SK-MEL-5 (cell line): ENCODE measurements around the gene CLEC3A. TPM values are rescaled to one million over a fixed set of nuclear protein-coding genes. Genes with fewer than 3 reads are reported as not detected.
"Not testable (repeated sequence)": the region's sequence is repeated elsewhere in the genome, so short reads cannot be mapped to it uniquely, and the experiment has no call there.

Experiments used
- DNase-seq: peaks from one replicate; pipeline ENCODE4 v3.0.0-alpha.2; 2016; ENCODE audit warnings: low read depth, low spot score
- in situ Hi-C: cut with HindIII; loops from 2 replicates; pipeline ENCODE4 v1.10.0; 2016; ENCODE audit warnings: low sequenced_read_pairs, high pct_unique_total_duplicates, low pct_unique_long_range_greater_than_20kb
- polyA plus RNA-seq, 2 experiments: library from polyadenylated mRNA; depleted of rRNA; stranded (reverse); fragments of >200 nt; gene quantifications; 2 replicates each; pipeline ENCODE4 v1.2.3, GENCODE V29; 2015
- total RNA-seq: library from RNA; depleted of rRNA; stranded (reverse); fragments of >200 nt; shearing (Covaris generic); gene quantifications from 2 replicates; pipeline ENCODE4 v1.2.3, GENCODE V29; 2014; rRNA removed

The CLEC3A gene, protein sequence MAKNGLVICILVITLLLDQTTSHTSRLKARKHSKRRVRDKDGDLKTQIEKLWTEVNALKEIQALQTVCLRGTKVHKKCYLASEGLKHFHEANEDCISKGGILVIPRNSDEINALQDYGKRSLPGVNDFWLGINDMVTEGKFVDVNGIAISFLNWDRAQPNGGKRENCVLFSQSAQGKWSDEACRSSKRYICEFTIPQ
- not detected in 2 replicates for total RNA-seq
- polyA plus RNA-seq (2015; cell fraction: cytosol; rRNA removed), result not detected in 2 replicates
- polyA plus RNA-seq (2015; cell fraction: nucleus; rRNA removed), result not detected in 2 replicates

- DNase-seq, result no peak
- in situ Hi-C loops, result no loop called here
Measured at GRCh38 chr16:78022347-78023060, at the start of gene CLEC3A. Gene CLEC3A, plus strand, starts transcription at chr16:78022548. Its CDS starts 79 bp downstream, at chr16:78022627.

DNA sequence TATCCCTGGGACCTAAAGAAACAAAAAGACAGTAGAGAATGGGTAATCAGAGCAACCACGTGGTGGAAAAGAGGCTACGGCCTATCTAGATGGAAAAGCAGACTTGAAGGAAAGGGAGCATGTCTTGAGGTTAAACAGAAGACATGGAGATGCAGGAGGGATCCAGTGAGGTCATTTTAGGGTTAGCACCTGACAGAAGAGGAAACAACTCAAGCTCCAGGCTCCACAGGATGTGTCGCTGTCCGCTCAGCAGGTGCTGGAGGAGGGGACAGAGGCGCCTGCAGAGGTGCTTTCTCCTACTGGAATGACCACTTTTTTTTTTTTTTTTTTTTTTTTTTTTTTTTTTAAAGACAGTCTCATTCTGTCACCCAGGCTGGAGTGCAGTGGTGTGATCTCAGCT, 47.5 kb upstream of the CLEC3A start:
- no peak for DNase-seq
- in situ Hi-C loops, result no loop called here

GRCh38 chr16:77975942-77976341, 46.4 kb upstream of the CLEC3A start:
- in situ Hi-C loops, result no loop called here

DNA sequence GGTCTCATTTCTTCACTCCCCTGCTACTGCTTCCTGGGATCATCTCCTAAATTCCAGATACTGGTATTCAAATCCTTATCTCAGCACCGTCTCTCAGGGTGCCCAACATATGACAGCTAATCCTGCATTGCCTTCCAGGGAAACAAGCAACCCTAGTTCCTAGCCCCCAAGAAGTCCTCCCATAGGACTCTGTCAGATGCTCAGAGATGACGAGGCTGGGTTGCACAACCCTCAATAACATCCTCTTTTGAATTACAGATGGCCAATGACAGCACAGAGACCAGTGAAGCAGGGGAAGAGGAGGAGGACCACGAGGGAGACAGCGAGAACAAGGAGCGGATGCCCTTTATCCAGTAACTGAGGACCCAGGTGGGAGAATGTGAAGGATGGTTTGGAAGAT, 45.0 kb upstream of the CLEC3A start:
- in situ Hi-C loops, result no loop called here

More at GRCh38 chr16:77975942-77976341, 46.4 kb upstream of the CLEC3A start:
- peak; percentile 4 for DNase-seq

DNA sequence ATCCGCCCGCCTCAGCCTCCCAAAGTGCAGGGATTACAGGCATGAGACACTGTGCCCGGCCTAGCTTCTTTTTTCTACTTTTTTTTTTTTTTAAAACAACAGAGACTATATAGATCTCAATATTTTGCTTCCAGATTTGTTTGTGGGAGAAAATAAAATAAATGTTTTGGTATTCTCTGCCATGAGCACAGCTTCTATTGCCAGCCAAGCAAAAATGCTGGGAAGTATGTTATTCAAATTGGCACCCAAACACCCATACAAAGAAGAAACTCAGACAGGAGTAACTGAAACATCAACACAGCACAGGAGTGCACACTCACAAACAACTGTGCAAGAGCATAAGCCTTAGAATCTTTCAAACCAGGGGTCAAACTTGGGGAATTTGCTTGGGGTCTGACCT, 37.2 kb upstream of the CLEC3A start:
- in situ Hi-C loops, result no loop called here
- no peak for DNase-seq

More for the DNA sequence above, 45.0 kb upstream of the CLEC3A start:
- DNase-seq, result no peak

DNA sequence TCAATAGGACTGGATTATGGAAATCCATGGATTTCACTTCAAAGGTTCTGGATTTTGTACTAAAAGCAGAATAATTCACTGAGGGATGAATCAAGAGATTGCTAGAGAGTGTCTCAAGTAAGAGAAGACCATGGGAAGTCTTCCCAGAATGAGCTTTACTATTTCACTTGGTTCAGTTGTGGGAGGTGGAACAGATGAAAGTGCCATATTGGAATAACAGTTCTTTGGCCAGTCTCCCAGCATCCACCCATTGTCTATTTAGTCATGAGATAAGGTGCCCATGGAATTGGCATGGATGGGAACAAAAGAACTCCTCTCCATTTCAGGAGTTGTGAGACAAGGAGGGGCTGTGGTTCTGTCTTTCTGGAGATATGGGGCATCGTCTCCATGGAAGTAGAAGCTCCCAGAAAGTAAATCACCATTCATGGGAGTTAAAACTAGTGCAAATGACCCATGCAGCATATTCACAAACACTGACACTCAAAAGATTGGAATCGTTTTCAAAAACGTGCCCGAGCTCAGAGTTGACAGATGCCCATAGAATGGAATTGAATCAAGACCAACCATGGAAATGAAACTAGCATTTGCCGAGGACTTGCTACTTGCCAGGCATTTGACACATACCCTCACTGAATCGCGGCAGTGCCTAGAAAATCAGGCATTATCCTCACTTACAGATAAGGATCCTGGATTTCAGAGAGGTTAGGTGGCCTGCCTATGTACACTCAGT, 36.2 kb upstream of the CLEC3A start:
- no peak for DNase-seq
- in situ Hi-C loops, result no loop called here

- in situ Hi-C loops, result no loop called here
- no peak for DNase-seq
Measured at GRCh38 chr16:77987810-77988209, 34.5 kb upstream of the CLEC3A start.

- no peak for DNase-seq
- in situ Hi-C loops, result no loop called here
Measured at GRCh38 chr16:77989846-77990245, 32.5 kb upstream of the CLEC3A start.

DNA sequence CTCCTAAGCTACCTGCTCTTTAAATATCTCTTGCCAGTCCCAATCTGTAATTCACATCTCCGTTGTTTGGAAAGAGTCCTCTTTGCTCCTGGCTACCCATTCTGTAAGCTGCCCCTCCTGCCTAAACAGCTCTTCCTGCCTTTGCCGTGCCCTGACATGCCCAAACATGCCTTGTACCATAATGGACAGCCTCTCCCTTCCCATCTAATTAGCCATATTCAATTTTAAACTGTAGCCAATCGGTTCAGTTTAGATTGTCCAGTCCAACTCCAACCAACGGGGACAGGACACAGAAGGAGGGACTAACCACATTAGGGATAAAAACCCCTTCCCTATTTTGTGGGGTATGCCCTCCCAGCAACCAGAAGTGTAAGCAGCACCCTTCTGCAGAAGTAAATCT, 30.6 kb upstream of the CLEC3A start:
- no peak for DNase-seq
- in situ Hi-C loops, result no loop called here

DNA sequence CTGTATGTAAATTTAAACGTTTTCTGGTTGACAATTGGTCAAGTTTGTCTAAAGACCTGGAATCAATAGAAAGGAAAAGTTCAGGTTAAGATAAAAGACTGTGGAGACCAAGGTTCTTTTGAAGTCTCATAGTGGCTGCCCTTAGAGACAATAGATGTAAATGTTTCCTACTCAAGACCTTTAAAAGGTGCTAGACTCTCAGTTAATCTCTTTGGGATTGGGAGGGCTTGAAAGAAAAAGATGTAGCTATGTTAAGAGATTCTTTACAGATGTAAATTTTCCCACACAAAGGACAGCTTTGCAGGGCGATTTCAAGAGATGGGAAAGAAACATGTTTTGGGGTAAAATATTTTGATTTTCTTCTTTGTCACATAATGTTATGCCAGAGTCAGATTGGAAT, 30.0 kb upstream of the CLEC3A start:
- in situ Hi-C loops, DNase-seq: not testable (repeated sequence)

DNA sequence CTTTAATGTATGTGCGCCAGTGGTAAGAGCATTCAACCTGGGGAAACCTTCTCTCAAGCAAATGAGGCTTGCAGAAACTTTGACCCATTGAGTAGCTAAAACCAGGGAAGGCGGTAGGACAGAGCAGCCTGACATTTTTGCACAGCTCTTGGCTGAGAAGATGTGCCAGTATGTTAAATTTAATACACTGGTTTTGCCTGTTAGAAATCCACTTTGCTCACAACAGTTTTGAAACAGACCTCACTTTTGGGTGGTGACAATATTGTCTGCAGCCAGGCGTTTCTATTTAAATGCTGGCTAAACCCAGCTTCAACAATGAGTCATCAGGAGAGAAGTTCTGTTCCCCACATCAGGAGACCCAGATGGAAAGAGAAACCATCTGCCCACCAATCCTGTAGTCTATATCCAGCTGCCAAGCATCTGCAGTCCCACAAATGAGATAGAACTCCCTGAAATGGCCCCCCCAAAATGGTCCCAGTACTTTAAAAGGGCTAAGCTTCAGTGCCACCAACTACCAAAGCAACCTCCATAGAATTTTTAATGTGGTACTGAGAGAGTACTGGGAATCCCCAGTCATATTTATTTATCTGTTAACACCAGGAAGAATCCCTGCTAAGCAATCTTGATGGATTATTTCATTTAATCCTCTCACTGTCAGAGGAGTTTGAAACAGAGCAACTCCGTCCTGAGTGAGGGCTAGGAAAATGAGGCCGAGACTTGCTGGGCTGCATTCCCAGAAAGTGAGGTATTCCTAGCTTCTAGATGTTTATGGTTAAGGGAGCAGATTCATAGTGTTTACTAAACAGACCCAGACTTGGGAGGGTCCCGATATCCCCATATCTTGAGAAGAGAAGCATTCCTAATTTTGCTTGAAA, 29.0 kb upstream of the CLEC3A start:
- no peak for DNase-seq
- in situ Hi-C loops, result no loop called here

DNA sequence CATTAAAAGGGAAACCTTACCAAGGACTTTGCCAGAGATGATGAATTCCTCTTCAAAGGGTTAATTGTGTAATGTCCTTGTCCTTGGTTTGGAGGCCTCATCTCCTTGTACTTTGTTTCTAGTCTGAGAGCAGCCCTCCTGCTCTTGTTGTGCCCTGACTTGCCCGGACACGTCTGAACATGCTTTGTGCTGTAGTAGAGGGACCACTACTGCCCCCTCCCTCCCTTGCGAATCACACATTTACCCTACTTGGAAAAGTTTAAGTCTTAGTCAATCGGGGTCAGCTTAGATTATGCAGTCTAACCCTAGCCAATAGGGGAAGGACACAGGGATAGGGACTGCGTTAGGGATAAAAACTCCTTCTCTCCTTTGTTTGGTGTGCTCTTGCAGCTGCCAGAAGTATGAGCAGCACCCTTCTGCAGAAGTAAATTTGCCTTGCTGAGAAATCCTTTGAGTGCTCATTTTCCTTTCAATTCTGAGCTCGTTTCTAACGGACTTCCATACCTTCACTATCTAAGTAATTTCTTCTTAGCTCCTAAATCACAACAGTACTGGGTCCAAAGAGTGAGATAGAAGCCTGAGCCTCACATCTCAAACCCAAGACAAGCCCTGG, 26.4 kb upstream of the CLEC3A start:
- in situ Hi-C loops, result no loop called here
- DNase-seq, result no peak

DNA sequence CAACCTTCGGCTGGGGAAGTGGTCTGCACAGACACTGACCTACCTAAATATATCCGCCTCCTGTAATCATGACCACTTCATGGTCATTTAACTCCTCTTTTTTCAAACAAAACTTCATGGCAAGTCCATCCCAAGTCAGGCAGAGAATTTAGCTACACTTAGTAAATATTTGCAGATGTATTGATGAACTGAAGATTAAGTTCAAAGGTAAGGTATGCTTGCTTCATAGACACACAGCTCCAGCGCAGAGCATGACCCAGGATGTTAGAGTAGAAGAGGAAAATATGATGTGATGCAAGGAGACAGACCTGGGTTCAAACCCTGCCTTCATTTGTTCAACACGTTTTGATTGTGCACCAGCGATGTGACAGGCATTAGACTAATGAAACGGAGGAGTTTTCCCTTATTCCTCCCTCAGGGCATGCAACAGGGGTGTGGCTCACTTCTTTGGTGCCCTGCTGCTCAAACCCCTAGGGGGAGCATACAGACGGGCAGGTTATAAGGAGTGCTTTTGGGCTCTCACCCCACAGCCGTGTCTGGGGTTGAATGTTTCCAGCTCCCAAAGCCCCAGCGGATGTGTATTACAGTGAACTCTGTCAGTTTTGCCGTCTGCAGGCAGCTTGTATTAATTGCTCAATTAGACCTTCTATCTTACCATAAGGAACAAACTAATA, 23.9 kb upstream of the CLEC3A start:
- no peak for DNase-seq
- in situ Hi-C loops, result no loop called here

DNA sequence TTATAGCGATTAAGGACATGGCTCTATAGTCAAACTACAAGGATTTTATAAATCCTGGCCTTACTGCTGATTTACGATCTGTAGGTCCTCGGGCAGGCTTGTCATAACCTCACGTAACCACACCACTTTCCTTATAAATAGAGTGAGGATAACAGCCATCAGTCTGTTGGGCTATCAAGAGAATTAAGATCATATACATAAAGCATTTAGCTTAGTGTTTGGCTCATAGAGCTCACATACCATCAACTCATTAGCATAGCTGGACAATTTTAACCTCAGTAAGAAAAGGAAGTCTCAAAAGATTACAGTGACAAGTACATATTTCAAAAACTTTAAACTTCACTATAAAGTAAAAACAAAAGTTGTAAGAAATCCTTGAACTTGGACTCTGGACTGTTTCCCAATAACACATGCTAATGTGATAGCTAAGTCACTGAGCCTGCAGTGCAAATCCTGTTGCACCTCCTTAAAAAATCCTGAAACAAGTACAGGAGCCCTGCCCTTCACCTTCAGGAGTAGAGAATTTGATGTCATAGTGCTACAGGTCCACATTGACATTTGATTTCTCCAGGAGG, 20.8 kb upstream of the CLEC3A start:
- in situ Hi-C loops, result no loop called here
- no peak for DNase-seq

DNA sequence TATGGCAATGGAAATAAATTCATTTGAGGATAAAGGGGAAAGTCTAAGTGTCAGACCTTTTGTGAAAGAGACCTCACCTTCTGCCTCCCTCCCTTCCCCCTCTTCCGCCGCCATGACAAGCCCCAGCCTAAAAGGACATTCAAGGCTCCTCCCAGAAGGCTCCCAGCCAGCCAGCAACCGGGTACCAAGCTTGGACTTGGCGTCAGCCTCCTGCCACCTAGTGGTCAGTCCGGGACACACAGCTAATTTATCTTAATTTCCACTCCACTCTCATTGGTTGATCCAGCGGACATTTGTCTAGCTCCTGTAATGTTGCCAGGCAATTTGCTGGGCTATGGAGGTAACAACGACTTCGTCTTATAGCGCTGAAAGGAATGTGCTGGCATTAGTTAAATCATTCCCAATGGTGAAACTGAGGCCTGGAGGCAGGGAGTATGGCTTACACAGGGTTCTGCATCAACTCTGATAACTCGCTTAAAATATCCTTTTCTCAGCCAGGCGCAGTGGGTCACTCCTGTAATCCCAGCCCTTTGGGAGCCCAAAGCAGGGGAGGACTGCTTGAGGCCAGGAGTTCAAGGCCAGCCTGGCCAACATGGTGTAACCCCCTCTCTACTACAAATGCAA, 19.3 kb upstream of the CLEC3A start:
- peak; percentile 89 for DNase-seq
- in situ Hi-C loops, result no loop called here

DNA sequence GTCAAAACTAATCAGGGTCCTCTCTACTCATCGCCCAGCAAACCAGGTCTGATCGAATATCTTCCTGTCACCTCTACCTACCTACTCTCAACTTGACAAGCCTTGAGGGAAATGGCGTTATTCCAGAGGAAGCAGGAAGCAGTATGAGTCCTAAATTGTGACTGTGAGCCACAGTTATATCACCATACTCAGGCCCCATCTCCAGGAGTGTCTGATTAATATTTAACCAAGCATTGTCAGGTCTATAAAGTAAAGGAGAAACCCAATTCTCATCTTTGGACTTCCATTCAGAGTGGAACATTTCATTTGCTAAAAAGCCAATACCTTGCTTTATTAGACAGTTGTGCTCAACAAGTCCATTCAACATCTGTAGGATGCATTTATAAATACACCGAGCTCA, 17.8 kb upstream of the CLEC3A start:
- in situ Hi-C loops, result no loop called here
- no peak for DNase-seq
